AG10803 (cell line): ENCODE measurements around the gene PHEX.

Experiments used
- DNase-seq: peaks from one replicate; pipeline ENCODE4 v3.0.0; 2010; ENCODE audit warnings: low read depth
- H3K4me3 ChIP-seq: 2 replicates; pipeline ENCODE4 v1.5.1; 2011; ENCODE audit warnings: mild to moderate bottlenecking, low read length, control low read depth
- TF ChIP-seq, protein P1 (sequence below): conservative IDR thresholded peaks from 2 replicates; pipeline ENCODE4 v1.5.1; 2011; ENCODE audit warnings: mild to moderate bottlenecking, low read length, control low read depth, inconsistent platforms

PHEX gene

DNA sequence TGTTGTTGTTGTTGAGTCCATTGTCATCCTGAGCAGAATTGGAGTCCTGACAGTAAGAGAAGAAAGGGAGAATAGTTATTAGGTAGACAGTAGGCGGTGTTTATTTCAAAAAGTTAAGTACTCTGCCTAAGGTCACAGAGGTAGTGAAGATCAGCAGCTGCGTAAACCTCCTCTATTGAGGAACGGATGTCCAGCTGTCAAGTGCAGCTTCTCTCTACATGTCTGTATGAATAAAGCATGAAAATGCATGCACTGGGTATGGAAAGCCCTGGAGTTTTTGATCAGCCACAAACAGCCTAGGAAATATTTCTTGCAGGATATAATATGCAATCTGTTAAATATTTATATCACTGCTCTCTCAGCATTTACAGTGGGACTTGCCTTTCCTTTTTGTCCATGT, 131.2 kb downstream of the PHEX start:
- TF ChIP-seq, protein P1, sequence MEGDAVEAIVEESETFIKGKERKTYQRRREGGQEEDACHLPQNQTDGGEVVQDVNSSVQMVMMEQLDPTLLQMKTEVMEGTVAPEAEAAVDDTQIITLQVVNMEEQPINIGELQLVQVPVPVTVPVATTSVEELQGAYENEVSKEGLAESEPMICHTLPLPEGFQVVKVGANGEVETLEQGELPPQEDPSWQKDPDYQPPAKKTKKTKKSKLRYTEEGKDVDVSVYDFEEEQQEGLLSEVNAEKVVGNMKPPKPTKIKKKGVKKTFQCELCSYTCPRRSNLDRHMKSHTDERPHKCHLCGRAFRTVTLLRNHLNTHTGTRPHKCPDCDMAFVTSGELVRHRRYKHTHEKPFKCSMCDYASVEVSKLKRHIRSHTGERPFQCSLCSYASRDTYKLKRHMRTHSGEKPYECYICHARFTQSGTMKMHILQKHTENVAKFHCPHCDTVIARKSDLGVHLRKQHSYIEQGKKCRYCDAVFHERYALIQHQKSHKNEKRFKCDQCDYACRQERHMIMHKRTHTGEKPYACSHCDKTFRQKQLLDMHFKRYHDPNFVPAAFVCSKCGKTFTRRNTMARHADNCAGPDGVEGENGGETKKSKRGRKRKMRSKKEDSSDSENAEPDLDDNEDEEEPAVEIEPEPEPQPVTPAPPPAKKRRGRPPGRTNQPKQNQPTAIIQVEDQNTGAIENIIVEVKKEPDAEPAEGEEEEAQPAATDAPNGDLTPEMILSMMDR: no peak
- DNase-seq: no peak

DNA sequence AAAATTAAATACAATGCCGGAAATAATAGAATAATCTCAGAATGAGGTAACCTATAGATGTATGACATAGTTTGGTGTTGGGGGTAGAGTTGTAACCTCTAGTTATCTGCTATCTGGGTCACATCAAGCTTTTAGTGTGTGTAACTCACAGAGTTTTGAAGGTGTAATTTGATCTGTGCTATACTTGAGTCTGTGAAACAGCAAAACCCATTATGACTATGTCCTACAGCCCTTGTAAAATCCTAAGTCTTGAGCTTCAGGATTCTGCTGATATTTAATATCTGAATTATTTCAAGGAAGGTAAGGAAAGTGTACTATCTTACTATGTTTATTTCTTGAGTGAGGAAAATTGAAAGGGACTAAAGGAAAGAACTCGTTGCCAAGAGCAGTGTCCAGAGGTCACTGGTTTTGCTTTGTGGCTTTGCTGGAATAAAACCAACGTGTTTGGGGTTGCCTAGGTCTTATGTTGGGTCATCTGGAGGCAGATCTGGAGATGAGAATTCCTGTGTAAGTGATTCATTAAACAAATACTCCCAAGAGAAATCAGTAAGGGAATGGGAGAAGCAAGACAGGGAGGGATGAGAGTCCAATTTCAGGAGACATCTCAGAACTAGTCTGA, 132.8 kb downstream of the PHEX start:
- H3K4me3 ChIP-seq: no peak overlapping the region
- TF ChIP-seq, protein P1: no peak
- peak; percentile 43 for DNase-seq

More for the DNA sequence above, 131.2 kb downstream of the PHEX start:
- no peak overlapping the region for H3K4me3 ChIP-seq

DNA sequence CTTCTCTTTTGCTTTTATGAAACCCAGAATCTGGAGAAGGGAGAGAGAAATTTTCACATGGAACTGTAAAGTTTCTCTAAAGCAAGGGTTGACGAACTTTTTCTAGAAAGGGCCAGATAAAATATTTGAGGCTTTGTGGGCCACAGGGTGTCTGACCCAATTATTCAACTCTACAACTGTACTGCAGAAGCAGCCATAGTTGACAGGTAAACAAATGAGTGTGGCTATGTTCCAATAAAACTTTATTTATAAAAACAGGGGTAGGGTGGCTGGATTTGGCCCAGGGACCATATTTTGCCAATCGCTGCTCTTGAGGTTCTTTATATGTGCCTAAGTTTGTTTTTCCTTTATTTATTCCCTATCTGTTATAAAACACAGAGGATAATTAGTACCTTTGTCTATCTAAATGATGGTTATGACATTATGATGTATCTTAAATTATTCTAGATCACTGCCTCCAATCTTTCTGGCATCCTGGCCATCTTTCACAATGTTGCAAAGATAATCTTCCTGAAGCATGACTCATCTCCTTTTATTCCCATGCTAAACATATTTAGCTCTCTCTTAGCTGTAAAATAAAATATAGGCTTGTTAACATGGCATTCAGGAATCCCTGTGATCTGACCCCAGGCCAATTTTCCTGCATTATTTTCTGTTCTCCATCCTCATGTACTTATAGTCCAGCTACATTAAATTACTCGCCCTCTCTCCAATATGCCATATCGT, 133.8 kb downstream of the PHEX start:
- no peak overlapping the region for H3K4me3 ChIP-seq
- TF ChIP-seq, protein P1: no peak

DNA sequence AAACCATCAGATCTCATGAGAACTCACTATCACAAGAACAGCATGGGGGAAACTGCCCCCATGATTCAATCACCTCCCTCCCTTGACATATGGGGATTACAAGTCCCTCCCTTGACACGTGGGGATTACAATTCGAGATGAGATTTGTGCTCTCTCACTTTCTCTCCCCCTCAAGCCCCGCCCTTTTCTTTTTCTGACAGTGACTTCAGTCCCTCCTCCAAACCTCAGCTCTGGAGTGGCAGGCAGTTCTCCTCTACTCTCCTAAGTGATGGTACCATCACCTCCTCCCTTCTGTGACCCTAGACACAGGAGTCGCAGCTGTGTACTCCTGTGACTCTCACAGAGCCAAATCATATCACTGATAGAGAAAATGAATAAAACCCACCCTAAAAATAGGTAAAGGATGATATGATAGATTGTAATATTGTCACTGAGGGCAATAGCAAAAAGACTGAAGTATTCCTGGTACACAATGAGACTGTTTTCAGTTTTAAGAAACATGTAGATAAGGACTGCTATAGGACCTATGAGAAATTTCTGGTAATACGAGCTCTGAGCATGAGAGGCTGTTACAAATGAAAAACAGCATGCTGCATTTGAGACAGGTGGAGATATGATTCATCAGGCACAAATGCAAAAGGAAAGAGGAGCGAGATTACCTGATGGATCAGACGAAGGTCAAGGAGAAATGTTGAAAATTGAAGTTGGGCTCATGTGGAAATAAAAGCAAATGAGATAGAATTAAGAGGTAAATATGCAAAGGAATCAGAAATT, 139.3 kb downstream of the PHEX start:
- TF ChIP-seq, protein P1: no peak
- H3K4me3 ChIP-seq: no peak overlapping the region
- DNase-seq: no peak

More for the DNA sequence above, 133.8 kb downstream of the PHEX start:
- peak; percentile 15 for DNase-seq

DNA sequence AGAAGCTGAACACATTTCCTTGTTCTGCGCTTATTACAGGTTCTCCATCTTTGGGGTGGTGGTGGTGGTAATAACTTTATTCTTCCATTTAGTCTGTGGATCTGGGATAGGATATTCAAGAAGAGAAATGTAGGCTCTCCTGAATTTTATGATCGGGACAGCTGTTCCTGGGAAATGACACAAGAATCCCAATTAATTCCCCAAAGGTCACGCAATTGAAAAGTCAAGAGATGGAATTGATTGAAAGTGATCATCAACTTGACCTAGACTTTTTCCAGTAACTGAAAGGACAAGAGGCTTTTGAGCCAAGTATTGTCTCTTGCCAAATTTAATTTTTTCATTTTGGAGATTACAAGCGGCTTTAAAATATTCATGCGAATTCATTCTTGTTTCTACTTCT, 141.8 kb downstream of the PHEX start:
- no peak for DNase-seq
- TF ChIP-seq, protein P1: no peak
- H3K4me3 ChIP-seq: no peak overlapping the region

DNA sequence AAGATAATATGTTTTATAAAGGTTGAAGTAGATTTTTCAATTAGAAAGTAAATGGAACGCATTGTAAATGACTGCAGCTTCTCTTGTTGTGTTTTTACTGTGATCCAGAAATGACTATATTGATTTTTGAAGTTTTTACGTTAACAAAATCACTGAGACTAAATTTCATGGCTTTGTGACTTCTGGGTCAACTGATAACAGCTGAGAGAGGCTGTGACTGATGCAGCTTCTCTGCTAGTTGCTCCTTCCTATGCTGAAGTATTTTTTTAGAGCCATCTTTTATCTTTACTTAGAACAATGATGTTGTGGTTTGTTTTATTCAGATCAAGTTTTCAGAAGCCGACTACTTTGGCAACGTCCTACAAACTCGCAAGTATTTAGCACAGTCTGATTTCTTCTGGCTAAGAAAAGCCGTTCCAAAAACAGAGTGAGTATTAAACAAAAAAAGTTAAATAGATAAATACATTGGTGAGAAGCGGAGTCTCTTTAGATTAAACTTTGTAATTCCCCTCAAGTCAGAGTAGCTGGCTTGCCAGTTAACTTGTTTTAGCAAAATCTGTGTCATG, 145.9 kb downstream of the PHEX start:
- H3K4me3 ChIP-seq: no peak overlapping the region
- DNase-seq: no peak
- TF ChIP-seq, protein P1: no peak
